ENCODE results near the gene PIK3AP1. TPM values are rescaled to one million over a fixed set of nuclear protein-coding genes. Genes with fewer than 3 reads are reported as not detected.

The PIK3AP1 gene
- total RNA-seq, 1 experiment from 2014 or later, result 1.7 TPM

- no TSS peak for BruUV-seq (replicated peaks)
- no peak for DNase-seq
- H3K9me2 ChIP-seq (ENCODE audit: insufficient read depth), result no peaks in the 10 kb centered on the region
- no peaks in the 10 kb centered on the region for H4K20me1 ChIP-seq (ENCODE audit: insufficient read depth)
- no peaks in the 10 kb centered on the region for H3K79me2 ChIP-seq (ENCODE audit: low read depth)
- no peaks in the 10 kb centered on the region for H3K9me3 ChIP-seq (ENCODE audit: insufficient read depth, low read depth)
- TF ChIP-seq EZH2 (IDR thresholded peaks at IDR 0.05; ENCODE audit: low read depth) (no peak), CTCF (conservative IDR thresholded peaks at IDR 0.05) (no peak)
- no peak overlapping the region; the same call in 1 of the 2 replicates for H3K4me2 ChIP-seq
- H2AFZ ChIP-seq, result no peak overlapping the region
- peaks cover 28% of the 10 kb centered on the region for H3K4me1 ChIP-seq (replicated peaks; ENCODE audit: insufficient read depth)
- peaks cover 18% of the 10 kb centered on the region; the same call in 1 of the 2 replicates for H3F3A ChIP-seq (ENCODE audit: insufficient read depth, low read depth)
- intact Hi-C loops (cut with micrococcal nuclease; ENCODE audit: unreplicated experiment), result no loop called here
- no peak overlapping the region for H3K4me3 ChIP-seq
- H3K27ac ChIP-seq, result peak overlapping the region; percentile 71; the same call in 1 of the 2 replicates
- ChIA-PET CTCF (no interaction called here), POLR2A (ENCODE audit: unreplicated experiment) (no interaction called here)
- H3K27me3 ChIP-seq (ENCODE audit: insufficient read depth, low read depth), result no peaks in the 10 kb centered on the region
- H3K36me3 ChIP-seq (ENCODE audit: low read depth), result no peaks in the 10 kb centered on the region
These were observed 47.7 kb downstream of the PIK3AP1 start for GRCh38 chr10:96672481-96673175.

- ChIA-PET CTCF (no interaction called here), POLR2A (ENCODE audit: unreplicated experiment) (no interaction called here)
- H3K27me3 ChIP-seq (ENCODE audit: insufficient read depth, low read depth), result no peaks in the 10 kb centered on the region
- no peaks in the 10 kb centered on the region for H3K9me2 ChIP-seq (ENCODE audit: insufficient read depth)
- TF ChIP-seq CTCF (conservative IDR thresholded peaks at IDR 0.05) (no peak), EZH2 (IDR thresholded peaks at IDR 0.05; ENCODE audit: low read depth) (no peak)
- no peak overlapping the region for H3K27ac ChIP-seq
- H3F3A ChIP-seq (ENCODE audit: insufficient read depth, low read depth), result peaks cover 18% of the 10 kb centered on the region; the same call in 1 of the 2 replicates
- no peaks in the 10 kb centered on the region for H3K36me3 ChIP-seq (ENCODE audit: low read depth)
- no peaks in the 10 kb centered on the region for H3K9me3 ChIP-seq (ENCODE audit: insufficient read depth, low read depth)
- no peaks in the 10 kb centered on the region for H3K79me2 ChIP-seq (ENCODE audit: low read depth)
- peaks cover 28% of the 10 kb centered on the region for H3K4me1 ChIP-seq (replicated peaks; ENCODE audit: insufficient read depth)
- BruUV-seq (replicated peaks), result no TSS peak
- intact Hi-C loops (cut with micrococcal nuclease; ENCODE audit: unreplicated experiment), result no loop called here
- no peak overlapping the region for H2AFZ ChIP-seq
- H3K4me2 ChIP-seq, result no peak overlapping the region
- H3K4me3 ChIP-seq, result no peak overlapping the region
- no peak for DNase-seq
- H4K20me1 ChIP-seq (ENCODE audit: insufficient read depth), result no peaks in the 10 kb centered on the region
These were observed 49.0 kb downstream of the PIK3AP1 start for GRCh38 chr10:96671211-96671890.

GRCh38 chr10:96670786-96671185, 49.5 kb downstream of the PIK3AP1 start:
- no peaks in the 10 kb centered on the region for H3K36me3 ChIP-seq (ENCODE audit: low read depth)
- H4K20me1 ChIP-seq (ENCODE audit: insufficient read depth), result no peaks in the 10 kb centered on the region
- peak in 1 of 2 experiments; percentile 39 for DNase-seq
- H2AFZ ChIP-seq, result no peak overlapping the region
- H3K4me1 ChIP-seq (replicated peaks; ENCODE audit: insufficient read depth), result peaks cover 28% of the 10 kb centered on the region
- POLR2A ChIA-PET (ENCODE audit: unreplicated experiment), result no interaction called here
- TF ChIP-seq EZH2 (IDR thresholded peaks at IDR 0.05; ENCODE audit: low read depth) (no peak), CTCF (conservative IDR thresholded peaks at IDR 0.05) (no peak)
- no peak overlapping the region for H3K4me3 ChIP-seq
- BruUV-seq (replicated peaks), result no TSS peak
- CTCF ChIA-PET, result no interaction called here
- intact Hi-C loops (cut with micrococcal nuclease; ENCODE audit: unreplicated experiment), result no loop called here
- H3K9me3 ChIP-seq (ENCODE audit: insufficient read depth, low read depth), result no peaks in the 10 kb centered on the region
- no peaks in the 10 kb centered on the region for H3K9me2 ChIP-seq (ENCODE audit: insufficient read depth)
- H3K27ac ChIP-seq, result no peak overlapping the region
- H3K27me3 ChIP-seq (ENCODE audit: insufficient read depth, low read depth), result no peaks in the 10 kb centered on the region
- H3K79me2 ChIP-seq (ENCODE audit: low read depth), result no peaks in the 10 kb centered on the region
- H3F3A ChIP-seq (ENCODE audit: insufficient read depth, low read depth), result peaks cover 18% of the 10 kb centered on the region; the same call in 1 of the 2 replicates
- no peak overlapping the region for H3K4me2 ChIP-seq
